ENCODE measurements around the gene KCNMA1. TPM values are rescaled to one million over a fixed set of nuclear protein-coding genes. Genes with fewer than 3 reads are reported as not detected.

KCNMA1 gene
- total and polyA plus RNA-seq, 8 donors, result 2.8 to 21.1 (median 4.3) TPM

- Histone ChIP-seq H3K36me3 (no peaks in the 10 kb centered on the region), H3K4me1 (no peaks in the 10 kb centered on the region), H3K4me3 (no peak overlapping the region), H3K27me3 (peaks cover 0 to 12% of the 10 kb centered on the region in 2 donors), H3K27ac (no peak overlapping the region), H3K9me3 (no peaks in the 10 kb centered on the region)
- no peak for ATAC-seq
- TF ChIP-seq CTCF (IDR thresholded peaks at IDR 0.05), result no peak
- no peak for DNase-seq
- intact Hi-C loops (cut with DNase I), result no loop called here
Observed at GRCh38 chr10:77158666-77159065, 478.9 kb downstream of the KCNMA1 start.

DNA sequence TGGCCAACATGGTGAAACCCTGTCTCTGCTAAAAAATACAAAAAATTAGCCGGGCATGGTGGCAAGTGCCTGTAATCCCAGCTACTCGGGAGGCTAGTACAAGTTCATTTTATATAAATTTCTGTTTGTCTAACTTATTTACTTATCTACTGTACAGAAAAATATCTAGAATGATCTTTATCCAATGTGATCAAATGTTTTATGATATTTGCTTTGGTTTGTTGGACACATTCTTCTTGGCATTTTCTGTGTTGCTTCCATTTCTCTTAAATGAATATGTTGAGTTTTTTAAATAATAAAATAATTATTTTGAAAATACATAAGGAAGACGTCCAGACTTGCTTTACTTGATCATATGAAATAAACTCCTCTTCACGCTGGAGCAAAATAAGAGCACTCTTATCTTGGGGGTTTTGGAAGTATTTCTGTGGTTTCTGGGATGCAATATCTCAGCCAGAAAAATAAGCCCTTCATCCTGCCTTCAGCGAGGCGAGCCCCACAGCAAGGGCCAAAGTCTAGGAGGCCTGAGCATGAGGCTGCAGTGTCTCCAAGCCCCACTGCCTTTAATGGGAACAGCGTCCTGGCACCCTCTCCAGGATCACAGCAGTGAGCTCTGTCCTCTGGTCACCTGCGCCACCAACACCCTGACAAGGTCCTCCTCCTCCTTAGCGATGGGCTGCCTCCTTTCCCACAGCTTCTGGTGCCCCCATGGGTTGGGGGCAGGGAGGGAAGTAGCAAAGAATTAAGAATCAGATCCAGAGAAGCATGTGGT is 480.2 kb downstream of the KCNMA1 start:
- Histone ChIP-seq H3K27ac (no peak overlapping the region), H3K9me3 (no peaks in the 10 kb centered on the region), H3K27me3 (peaks cover 0 to 2% of the 10 kb centered on the region in 2 donors), H3K4me3 (no peak overlapping the region), H3K36me3 (no peaks in the 10 kb centered on the region), H3K4me1 (no peaks in the 10 kb centered on the region)
- TF ChIP-seq CTCF (IDR thresholded peaks at IDR 0.05), result no peak
- DNase-seq, result peak in 1 of 4 donors; percentile 38
- peak; percentile 17 for ATAC-seq
- intact Hi-C loops (cut with DNase I), result no loop called here

GRCh38 chr10:77156406-77156879 is 481.2 kb downstream of the KCNMA1 start:
- Histone ChIP-seq H3K9me3 (no peaks in the 10 kb centered on the region), H3K27ac (no peak overlapping the region), H3K4me1 (no peaks in the 10 kb centered on the region), H3K4me3 (no peak overlapping the region), H3K36me3 (no peaks in the 10 kb centered on the region), H3K27me3 (no peaks in the 10 kb centered on the region)
- no peak for DNase-seq
- intact Hi-C loops (cut with DNase I), result no loop called here
- TF ChIP-seq CTCF (IDR thresholded peaks at IDR 0.05), result no peak
- ATAC-seq, result no peak

GRCh38 chr10:77152256-77152655 is 485.4 kb downstream of the KCNMA1 start:
- Histone ChIP-seq H3K27me3 (no peaks in the 10 kb centered on the region), H3K4me1 (no peaks in the 10 kb centered on the region), H3K4me3 (no peak overlapping the region), H3K36me3 (no peaks in the 10 kb centered on the region), H3K27ac (no peak overlapping the region), H3K9me3 (no peaks in the 10 kb centered on the region)
- no peak for TF ChIP-seq CTCF (IDR thresholded peaks at IDR 0.05)
- DNase-seq (no peak), ATAC-seq (no peak)
- intact Hi-C loops (cut with DNase I), result no loop called here

GRCh38 chr10:77151408-77151807 is 486.2 kb downstream of the KCNMA1 start:
- Histone ChIP-seq H3K9me3 (no peaks in the 10 kb centered on the region), H3K27ac (no peak overlapping the region), H3K4me3 (no peak overlapping the region), H3K4me1 (no peaks in the 10 kb centered on the region), H3K36me3 (no peaks in the 10 kb centered on the region), H3K27me3 (no peaks in the 10 kb centered on the region)
- intact Hi-C loops (cut with DNase I), result no loop called here
- no peak for ATAC-seq
- no peak for DNase-seq
- TF ChIP-seq CTCF (IDR thresholded peaks at IDR 0.05), result no peak

Data from left lung (tissue), 10 donors.